ENCODE results near the gene FBXW8. TPM values are rescaled to one million over a fixed set of nuclear protein-coding genes. Genes with fewer than 3 reads are reported as not detected.

Gene FBXW8
- polyA plus RNA-seq, 1 donor (not counting 4 experiments of a cell fraction or from before 2014, with no cell fraction given) = 5.0 TPM

DNA sequence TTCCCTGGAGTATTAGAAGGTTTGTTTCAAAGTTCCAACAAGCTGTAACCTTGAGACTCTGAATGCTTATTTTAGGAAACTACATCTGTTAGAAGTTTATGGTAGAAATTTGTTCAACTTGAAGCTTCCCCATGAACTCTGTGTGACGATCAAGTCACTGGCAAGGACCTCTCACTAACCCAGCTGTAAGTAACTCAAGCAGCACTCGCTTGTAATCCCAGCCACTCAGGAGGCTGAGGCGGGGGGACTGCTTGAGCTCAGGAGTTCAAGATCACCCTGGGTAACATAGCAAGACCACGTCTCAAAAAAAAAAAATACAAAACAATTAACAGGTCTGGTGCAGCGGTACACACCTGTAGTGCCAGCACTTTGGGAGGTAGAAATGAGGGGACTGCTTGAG is 162.9 kb downstream of the FBXW8 start:
- Histone ChIP-seq H3K36me3 (ENCODE audit: control insufficient read depth in 2 of 2, extremely low read depth in 1 of 2, insufficient read depth in 2 of 2, low read length in 2 of 2) (no peaks in the 10 kb centered on the region), H3K27me3 (ENCODE audit: control insufficient read depth, extremely low read depth, insufficient read depth, low read length) (no peaks in the 10 kb centered on the region), H3K4me3 (ENCODE audit: control insufficient read depth in 2 of 3, extremely low read depth in 1 of 3, insufficient read depth in 2 of 3, low read depth in 1 of 3, low read length in 3 of 3) (no peak overlapping the region), H3K9ac (ENCODE audit: control insufficient read depth, extremely low read depth, insufficient read depth, low read length) (no peak overlapping the region), H3K27ac (ENCODE audit: control insufficient read depth, insufficient read depth, low read length) (no peak overlapping the region), H2AFZ (ENCODE audit: control insufficient read depth, low read length) (no peak overlapping the region), H4K20me1 (ENCODE audit: control insufficient read depth, extremely low read depth, insufficient read depth, low read length) (no peaks in the 10 kb centered on the region), H3K4me1 (ENCODE audit: control insufficient read depth, extremely low read depth, insufficient read depth, low read length) (no peaks in the 10 kb centered on the region), H3K4me2 (ENCODE audit: control insufficient read depth, extremely low read depth, insufficient read depth, low read depth, low read length) (no peak overlapping the region), H3K79me2 (ENCODE audit: control insufficient read depth, insufficient read depth, low read length) (no peaks in the 10 kb centered on the region), H3K9me3 (ENCODE audit: control insufficient read depth, low read depth, low read length) (no peaks in the 10 kb centered on the region), H3K9me1 (ENCODE audit: control insufficient read depth, extremely low read depth, insufficient read depth, low read length) (no peaks in the 10 kb centered on the region)
- FAIRE-seq (no peak), DNase-seq (ENCODE audit: low read depth, low spot score) (no peak)
- dilution Hi-C loops (cut with MboI; ENCODE audit: extremely low pct_ligation_motif_present, low sequenced_read_pairs) = no loop called here
- no peak for TF ChIP-seq EZH2 (IDR thresholded peaks at IDR 0.05; ENCODE audit: low read length)
- TF ChIP-seq, protein P1, sequence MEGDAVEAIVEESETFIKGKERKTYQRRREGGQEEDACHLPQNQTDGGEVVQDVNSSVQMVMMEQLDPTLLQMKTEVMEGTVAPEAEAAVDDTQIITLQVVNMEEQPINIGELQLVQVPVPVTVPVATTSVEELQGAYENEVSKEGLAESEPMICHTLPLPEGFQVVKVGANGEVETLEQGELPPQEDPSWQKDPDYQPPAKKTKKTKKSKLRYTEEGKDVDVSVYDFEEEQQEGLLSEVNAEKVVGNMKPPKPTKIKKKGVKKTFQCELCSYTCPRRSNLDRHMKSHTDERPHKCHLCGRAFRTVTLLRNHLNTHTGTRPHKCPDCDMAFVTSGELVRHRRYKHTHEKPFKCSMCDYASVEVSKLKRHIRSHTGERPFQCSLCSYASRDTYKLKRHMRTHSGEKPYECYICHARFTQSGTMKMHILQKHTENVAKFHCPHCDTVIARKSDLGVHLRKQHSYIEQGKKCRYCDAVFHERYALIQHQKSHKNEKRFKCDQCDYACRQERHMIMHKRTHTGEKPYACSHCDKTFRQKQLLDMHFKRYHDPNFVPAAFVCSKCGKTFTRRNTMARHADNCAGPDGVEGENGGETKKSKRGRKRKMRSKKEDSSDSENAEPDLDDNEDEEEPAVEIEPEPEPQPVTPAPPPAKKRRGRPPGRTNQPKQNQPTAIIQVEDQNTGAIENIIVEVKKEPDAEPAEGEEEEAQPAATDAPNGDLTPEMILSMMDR (optimal IDR thresholded peaks at IDR 0.05 in 1 of 3, IDR thresholded peaks at IDR 0.05 in 1 of 3, conservative IDR thresholded peaks at IDR 0.05 in 1 of 3; ENCODE audit: extremely low read depth in 1 of 3, insufficient read depth in 2 of 3, low read length in 3 of 3) = no peak

DNA sequence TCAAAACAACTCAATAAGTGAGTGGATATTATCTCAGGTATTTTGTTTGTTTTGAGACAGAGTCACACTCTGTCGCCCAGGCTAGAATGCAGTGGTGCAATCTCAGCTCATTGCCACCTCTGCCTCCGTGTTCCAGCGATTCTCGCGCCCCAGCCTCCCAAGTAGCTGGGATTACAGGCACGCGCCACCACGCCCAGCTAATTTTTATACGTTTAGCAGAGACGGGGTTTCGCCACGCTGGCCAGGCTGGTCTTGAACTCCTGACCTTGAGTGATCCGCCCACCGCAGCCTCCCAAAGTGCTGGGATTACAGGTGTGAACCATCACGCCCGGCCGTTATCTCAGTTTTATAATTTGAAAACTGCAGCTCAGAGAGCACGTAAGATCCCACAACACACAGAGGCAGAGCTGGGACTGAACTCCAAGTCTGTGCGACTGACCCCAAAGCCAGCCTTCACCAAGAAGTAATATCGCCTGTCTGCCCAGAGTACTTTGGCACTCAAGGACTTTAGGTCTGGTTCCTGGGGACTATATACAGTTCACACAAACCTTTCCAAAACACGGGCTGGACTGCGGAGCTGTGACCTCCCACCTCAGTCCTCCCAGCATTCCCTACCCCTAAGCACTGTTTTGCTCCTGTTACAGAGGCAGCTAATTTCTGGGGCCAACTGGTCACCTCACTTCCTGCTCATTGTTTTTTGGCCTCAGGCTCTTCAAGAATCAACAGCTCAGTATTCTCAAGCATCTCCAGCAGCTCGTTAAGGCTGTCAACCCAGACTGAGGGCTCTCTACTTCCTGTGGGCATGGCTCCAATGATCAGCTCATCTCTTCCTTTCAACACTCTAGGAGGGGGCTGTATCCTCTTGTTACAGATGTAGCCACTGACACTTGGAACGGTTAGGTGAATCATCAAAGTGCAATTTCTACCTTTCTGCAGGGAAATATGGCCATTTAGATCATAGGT is 165.9 kb downstream of the FBXW8 start:
- H4K20me1 ChIP-seq (ENCODE audit: control insufficient read depth, extremely low read depth, insufficient read depth, low read length) = no peaks in the 10 kb centered on the region
- DNase-seq (ENCODE audit: low read depth, low spot score) (no peak), FAIRE-seq (no peak)
- no peaks in the 10 kb centered on the region for H3K4me1 ChIP-seq (ENCODE audit: control insufficient read depth, extremely low read depth, insufficient read depth, low read length)
- H3K9me3 ChIP-seq (ENCODE audit: control insufficient read depth, low read depth, low read length) = no peaks in the 10 kb centered on the region
- no peak overlapping the region for H3K4me3 ChIP-seq (ENCODE audit: control insufficient read depth in 2 of 3, extremely low read depth in 1 of 3, insufficient read depth in 2 of 3, low read depth in 1 of 3, low read length in 3 of 3)
- no peaks in the 10 kb centered on the region for H3K36me3 ChIP-seq (ENCODE audit: control insufficient read depth in 2 of 2, extremely low read depth in 1 of 2, insufficient read depth in 2 of 2, low read length in 2 of 2)
- dilution Hi-C loops (cut with MboI; ENCODE audit: extremely low pct_ligation_motif_present, low sequenced_read_pairs) = no loop called here
- H3K4me2 ChIP-seq (ENCODE audit: control insufficient read depth, extremely low read depth, insufficient read depth, low read depth, low read length) = no peak overlapping the region
- no peak overlapping the region for H3K9ac ChIP-seq (ENCODE audit: control insufficient read depth, extremely low read depth, insufficient read depth, low read length)
- no peaks in the 10 kb centered on the region for H3K27me3 ChIP-seq (ENCODE audit: control insufficient read depth, extremely low read depth, insufficient read depth, low read length)
- H3K9me1 ChIP-seq (ENCODE audit: control insufficient read depth, extremely low read depth, insufficient read depth, low read length) = no peaks in the 10 kb centered on the region
- no peak overlapping the region for H3K27ac ChIP-seq (ENCODE audit: control insufficient read depth, insufficient read depth, low read length)
- no peak overlapping the region for H2AFZ ChIP-seq (ENCODE audit: control insufficient read depth, low read length)
- no peaks in the 10 kb centered on the region for H3K79me2 ChIP-seq (ENCODE audit: control insufficient read depth, insufficient read depth, low read length)
- TF ChIP-seq, protein P1 (optimal IDR thresholded peaks at IDR 0.05 in 1 of 3, IDR thresholded peaks at IDR 0.05 in 1 of 3, conservative IDR thresholded peaks at IDR 0.05 in 1 of 3; ENCODE audit: extremely low read depth in 1 of 3, insufficient read depth in 2 of 3, low read length in 3 of 3) = no peak
- no peak for TF ChIP-seq EZH2 (IDR thresholded peaks at IDR 0.05; ENCODE audit: low read length)

All from keratinocyte (primary cell).